Neutrophil (primary cell): ENCODE measurements around the gene NCCRP1.
"Not testable (repeated sequence)": the region's sequence is repeated elsewhere in the genome, so short reads cannot be mapped to it uniquely, and the experiment has no call there.

Experiments used
- H3K27ac ChIP-seq: fragments of 200-600 bp; sonication (generic); 2 replicates; pipeline ENCODE4 v1.5.1; 2016; ENCODE audit warnings: mild to moderate bottlenecking, moderate library complexity
- H3K27me3 ChIP-seq: fragments of 200-600 bp; sonication (generic); 2 replicates; pipeline ENCODE4 v1.6.0; 2016; ENCODE audit warnings: mild to moderate bottlenecking
- H3K36me3 ChIP-seq: fragments of 200-600 bp; sonication (generic); 2 replicates; pipeline ENCODE4 v1.5.1; 2017
- H3K4me1 ChIP-seq, 2 experiments: fragments of 200-600 bp in 1 of 2; sonication (generic) in 1 of 2; 1 replicate in 1 of 2; 2 replicates in 1 of 2; pipeline versions ENCODE4 v1.5.1 to v1.6.1; 2013 to 2016; ENCODE audit warnings: low read depth in 1 of 2, low read length in 1 of 2, mild to moderate bottlenecking in 1 of 2, moderate library complexity in 1 of 2; ENCODE audit not compliant: control insufficient read depth in 1 of 2, insufficient read depth in 1 of 2
- H3K4me3 ChIP-seq, 2 experiments: fragments of 200-600 bp in 1 of 2; sonication (generic) in 1 of 2; 1 replicate in 1 of 2; 2 replicates in 1 of 2; pipeline ENCODE4 v1.5.1; 2013 to 2016; ENCODE audit warnings: low read depth in 1 of 2, low read length in 1 of 2, mild to moderate bottlenecking in 1 of 2, moderate library complexity in 1 of 2
- H3K9me3 ChIP-seq: fragments of 200-600 bp; sonication (generic); 2 replicates; pipeline ENCODE4 v1.5.1; 2016
- CTCF ChIP-seq: fragments of 200-600 bp; sonication (generic); IDR thresholded peaks from 2 replicates; pipeline ENCODE4 v1.5.1; 2016; ENCODE audit warnings: antibody characterized with exemption

NCCRP1 gene

GRCh38 chr19:39212375-39212742, 15.6 kb downstream of the NCCRP1 start:
- Histone ChIP-seq H3K4me3 (no peak overlapping the region), H3K27me3 (peaks cover 3% of the 10 kb centered on the region), H3K4me1 (no peaks in the 10 kb centered on the region), H3K27ac (no peak overlapping the region), H3K36me3 (no peaks in the 10 kb centered on the region), H3K9me3 (no peaks in the 10 kb centered on the region)
- peak; percentile 55 for TF ChIP-seq CTCF

- H3K27me3 ChIP-seq, H3K27ac ChIP-seq, H3K36me3 ChIP-seq, H3K4me1 ChIP-seq, H3K9me3 ChIP-seq, H3K4me3 ChIP-seq: not testable (repeated sequence)
These were observed 18.6 kb downstream of the NCCRP1 start for GRCh38 chr19:39215323-39215722.

GRCh38 chr19:39217094-39217493, 20.3 kb downstream of the NCCRP1 start:
- H3K4me1 ChIP-seq, result no peaks in the 10 kb centered on the region
- peaks cover 3% of the 10 kb centered on the region for H3K27me3 ChIP-seq

GRCh38 chr19:39218230-39219007, 21.7 kb downstream of the NCCRP1 start:
- Histone ChIP-seq H3K27me3 (peaks cover 3% of the 10 kb centered on the region), H3K36me3 (no peaks in the 10 kb centered on the region), H3K4me1 (no peaks in the 10 kb centered on the region), H3K27ac (no peak overlapping the region), H3K9me3 (no peaks in the 10 kb centered on the region), H3K4me3 (no peak overlapping the region)
- no peak for TF ChIP-seq CTCF

More at GRCh38 chr19:39217094-39217493, 20.3 kb downstream of the NCCRP1 start:
- Histone ChIP-seq H3K36me3 (no peaks in the 10 kb centered on the region), H3K4me3 (no peak overlapping the region), H3K27ac (no peak overlapping the region), H3K9me3 (no peaks in the 10 kb centered on the region)
- TF ChIP-seq CTCF, result no peak

GRCh38 chr19:39219108-39219507, 22.3 kb downstream of the NCCRP1 start:
- H3K4me3 ChIP-seq, H3K27ac ChIP-seq, H3K9me3 ChIP-seq, H3K36me3 ChIP-seq, H3K4me1 ChIP-seq: not testable (repeated sequence)
- peaks cover 10% of the 10 kb centered on the region for H3K27me3 ChIP-seq

GRCh38 chr19:39223703-39224279, 27.0 kb downstream of the NCCRP1 start:
- no peak overlapping the region for H3K4me3 ChIP-seq
- no peak for TF ChIP-seq CTCF
- peaks cover 3 to 7% of the 10 kb centered on the region in 2 experiments for H3K4me1 ChIP-seq
- H3K27ac ChIP-seq, result no peak overlapping the region
- H3K27me3 ChIP-seq, result peaks cover 24% of the 10 kb centered on the region
- no peaks in the 10 kb centered on the region for H3K9me3 ChIP-seq
- H3K36me3 ChIP-seq, result no peaks in the 10 kb centered on the region
